OCI-LY1 (cell line): Measurements from ENCODE around the gene PCNX1.

ENCODE experiments used
- H2AFZ ChIP-seq: fragments of 200-600 bp; sonication (generic), shearing (Covaris generic); 2 replicates; pipeline ENCODE4 v1.6.0; 2014; ENCODE audit warnings: antibody characterized with exemption, mild to moderate bottlenecking, low read length
- H3F3A ChIP-seq: fragments of 200-600 bp; sonication (generic), shearing (Covaris generic); 2 replicates; pipeline ENCODE4 v1.6.0; 2014; ENCODE audit warnings: mild to moderate bottlenecking, antibody characterized with exemption, low read length, moderate library complexity; ENCODE audit not compliant: insufficient read depth
- H3K27ac ChIP-seq: fragments of 200-600 bp; sonication (generic); 2 replicates; pipeline ENCODE4 v1.5.1; 2014; ENCODE audit warnings: low read length, mixed run types, mild to moderate bottlenecking, low read depth; ENCODE audit not compliant: poor library complexity, severe bottlenecking
- H3K27me3 ChIP-seq: fragments of 200-600 bp; sonication (generic); 2 replicates; pipeline ENCODE4 v1.6.0; 2014; ENCODE audit warnings: antibody characterized with exemption, mild to moderate bottlenecking, low read length, moderate library complexity; ENCODE audit not compliant: insufficient read depth
- H3K36me3 ChIP-seq: fragments of 200-600 bp; sonication (generic); 2 replicates; pipeline ENCODE4 v1.6.1; 2014; ENCODE audit warnings: mild to moderate bottlenecking, antibody characterized with exemption, low read length, moderate library complexity, mixed read lengths; ENCODE audit not compliant: insufficient read depth
- H3K4me1 ChIP-seq: fragments of 200-600 bp; sonication (generic); 2 replicates; pipeline ENCODE4 v1.5.1; 2014; ENCODE audit warnings: mild to moderate bottlenecking, low read length, moderate library complexity; ENCODE audit not compliant: insufficient read depth, severe bottlenecking
- H3K4me2 ChIP-seq: fragments of 200-600 bp; sonication (generic), shearing (Covaris generic); 2 replicates; pipeline ENCODE4 v1.6.1; 2014; ENCODE audit warnings: low read length
- H3K4me3 ChIP-seq: fragments of 200-600 bp; sonication (generic); 2 replicates; pipeline ENCODE4 v1.5.1; 2014; ENCODE audit warnings: low read length, low read depth, mild to moderate bottlenecking, mixed read lengths; ENCODE audit not compliant: poor library complexity, severe bottlenecking
- H3K79me2 ChIP-seq: fragments of 200-600 bp; shearing (Covaris generic); 2 replicates; pipeline ENCODE4 v1.6.1; 2016; ENCODE audit warnings: mixed run types, low read length, mixed read lengths; ENCODE audit not compliant: insufficient read depth
- H3K9ac ChIP-seq: fragments of 200-600 bp; sonication (generic), shearing (Covaris generic); 2 replicates; pipeline ENCODE4 v1.6.1; 2014; ENCODE audit warnings: mild to moderate bottlenecking, low read length, mixed read lengths
- H3K9me2 ChIP-seq: fragments of 200-600 bp; sonication (generic), shearing (Covaris generic); 2 replicates; pipeline ENCODE4 v1.6.1; 2014; ENCODE audit warnings: low read depth, mild to moderate bottlenecking, low read length, mixed read lengths
- H3K9me3 ChIP-seq: fragments of 200-600 bp; shearing (Covaris generic); 2 replicates; pipeline ENCODE4 v1.6.1; 2014; ENCODE audit warnings: low read length, mixed read lengths
- H4K20me1 ChIP-seq: fragments of 200-600 bp; sonication (generic), shearing (Covaris generic); 2 replicates; pipeline ENCODE4 v1.6.0; 2016; ENCODE audit warnings: mild to moderate bottlenecking, low read length; ENCODE audit not compliant: insufficient read depth
- EZH2 ChIP-seq: fragments of 200-600 bp; sonication (generic), shearing (Covaris generic); IDR thresholded peaks from 2 replicates; pipeline ENCODE4 v1.8.0; 2017; ENCODE audit warnings: borderline replicate concordance, mixed run types, mild to moderate bottlenecking, antibody characterized with exemption, low read length, moderate library complexity, mixed read lengths
- TF ChIP-seq, protein P1 (sequence below): fragments of 200-600 bp; sonication (generic), shearing (Covaris generic); IDR thresholded peaks from 2 replicates; pipeline ENCODE4 v1.5.1; 2017; ENCODE audit warnings: mild to moderate bottlenecking, antibody characterized with exemption, low read length, moderate library complexity, mixed read lengths

PCNX1 gene

DNA sequence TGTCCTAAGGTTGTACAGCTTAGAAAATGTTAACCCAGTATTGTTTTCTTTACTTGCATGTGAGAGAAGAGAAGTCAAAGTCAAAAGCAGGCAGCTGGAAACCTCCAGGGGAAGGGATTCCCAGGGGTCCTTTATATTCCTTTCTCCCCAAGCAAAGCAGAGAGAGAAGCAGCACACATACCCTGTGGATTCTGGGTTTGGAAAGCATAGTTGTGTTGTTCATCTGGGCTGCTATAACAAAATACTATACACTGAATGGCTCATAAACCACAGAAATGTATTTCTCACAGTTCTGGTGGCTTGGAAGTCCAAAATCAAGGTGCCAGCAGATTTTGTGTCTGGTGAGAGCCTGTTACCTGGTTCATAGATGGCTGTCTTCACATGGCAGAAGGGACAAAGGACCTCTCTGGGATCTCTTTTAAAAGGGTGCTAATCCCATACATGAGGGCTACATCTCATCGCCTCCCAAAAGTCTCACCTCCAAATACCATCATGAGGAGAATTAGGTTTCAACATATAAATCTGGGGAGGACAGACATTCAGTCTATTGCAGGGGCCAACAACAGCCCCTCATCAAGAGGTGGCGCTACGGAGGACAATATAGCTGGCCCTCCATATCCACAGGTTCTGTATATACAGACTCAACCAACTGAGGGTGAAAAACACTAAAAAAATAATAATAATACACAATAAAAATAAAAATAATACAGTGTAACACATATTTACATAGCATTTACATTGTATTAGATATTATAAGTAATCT lies 19.3 kb upstream of the PCNX1 start:
- Histone ChIP-seq H3K9me3 (no peaks in the 10 kb centered on the region), H3K9me2 (no peaks in the 10 kb centered on the region), H2AFZ (no peak overlapping the region), H3K4me3 (no peak overlapping the region), H3K27ac (no peak overlapping the region), H3K4me1 (no peaks in the 10 kb centered on the region), H4K20me1 (no peaks in the 10 kb centered on the region), H3K27me3 (peaks cover 8% of the 10 kb centered on the region; the same call in 1 of the 2 replicates), H3K36me3 (no peaks in the 10 kb centered on the region), H3K9ac (no peak overlapping the region), H3K4me2 (no peak overlapping the region), H3F3A (no peaks in the 10 kb centered on the region), H3K79me2 (no peaks in the 10 kb centered on the region)
- TF ChIP-seq EZH2: no peak
- TF ChIP-seq, protein P1, sequence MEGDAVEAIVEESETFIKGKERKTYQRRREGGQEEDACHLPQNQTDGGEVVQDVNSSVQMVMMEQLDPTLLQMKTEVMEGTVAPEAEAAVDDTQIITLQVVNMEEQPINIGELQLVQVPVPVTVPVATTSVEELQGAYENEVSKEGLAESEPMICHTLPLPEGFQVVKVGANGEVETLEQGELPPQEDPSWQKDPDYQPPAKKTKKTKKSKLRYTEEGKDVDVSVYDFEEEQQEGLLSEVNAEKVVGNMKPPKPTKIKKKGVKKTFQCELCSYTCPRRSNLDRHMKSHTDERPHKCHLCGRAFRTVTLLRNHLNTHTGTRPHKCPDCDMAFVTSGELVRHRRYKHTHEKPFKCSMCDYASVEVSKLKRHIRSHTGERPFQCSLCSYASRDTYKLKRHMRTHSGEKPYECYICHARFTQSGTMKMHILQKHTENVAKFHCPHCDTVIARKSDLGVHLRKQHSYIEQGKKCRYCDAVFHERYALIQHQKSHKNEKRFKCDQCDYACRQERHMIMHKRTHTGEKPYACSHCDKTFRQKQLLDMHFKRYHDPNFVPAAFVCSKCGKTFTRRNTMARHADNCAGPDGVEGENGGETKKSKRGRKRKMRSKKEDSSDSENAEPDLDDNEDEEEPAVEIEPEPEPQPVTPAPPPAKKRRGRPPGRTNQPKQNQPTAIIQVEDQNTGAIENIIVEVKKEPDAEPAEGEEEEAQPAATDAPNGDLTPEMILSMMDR: peak; percentile 24; the same call in 1 of the 2 replicates

DNA sequence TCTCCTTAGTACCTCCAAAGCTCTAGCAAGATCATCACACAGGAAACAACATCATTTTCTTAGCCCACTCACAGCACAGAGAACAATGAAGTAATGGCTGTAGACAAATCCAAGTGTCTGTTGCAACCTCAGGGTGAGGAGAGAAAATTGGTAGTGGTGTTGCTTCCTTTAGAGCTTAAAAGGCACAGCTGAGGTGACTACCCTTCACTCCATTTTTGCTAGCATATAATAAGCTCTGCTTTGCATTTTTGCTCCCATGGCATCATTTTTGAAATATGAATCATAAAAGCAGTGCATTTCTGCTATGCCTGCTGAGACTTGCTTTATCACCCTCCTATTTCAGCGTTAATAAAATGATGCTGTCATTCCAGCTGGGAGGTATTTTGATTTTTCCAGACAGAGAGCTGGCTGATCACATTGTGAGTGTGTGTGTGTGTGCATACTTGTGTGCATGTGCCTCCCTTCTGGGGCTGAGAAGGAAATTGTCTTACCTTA lies 18.5 kb upstream of the PCNX1 start:
- H3K4me2 ChIP-seq: no peak overlapping the region
- H3K9me3 ChIP-seq: no peaks in the 10 kb centered on the region
- no peak overlapping the region for H2AFZ ChIP-seq
- no peaks in the 10 kb centered on the region for H4K20me1 ChIP-seq
- no peaks in the 10 kb centered on the region for H3K4me1 ChIP-seq
- no peak overlapping the region for H3K9ac ChIP-seq
- no peaks in the 10 kb centered on the region for H3F3A ChIP-seq
- H3K9me2 ChIP-seq: no peaks in the 10 kb centered on the region
- no peak overlapping the region for H3K4me3 ChIP-seq
- no peaks in the 10 kb centered on the region for H3K79me2 ChIP-seq
- no peaks in the 10 kb centered on the region for H3K36me3 ChIP-seq
- peaks cover 8% of the 10 kb centered on the region; the same call in 1 of the 2 replicates for H3K27me3 ChIP-seq
- no peak for TF ChIP-seq EZH2
- TF ChIP-seq, protein P1: no peak
- no peak overlapping the region for H3K27ac ChIP-seq

DNA sequence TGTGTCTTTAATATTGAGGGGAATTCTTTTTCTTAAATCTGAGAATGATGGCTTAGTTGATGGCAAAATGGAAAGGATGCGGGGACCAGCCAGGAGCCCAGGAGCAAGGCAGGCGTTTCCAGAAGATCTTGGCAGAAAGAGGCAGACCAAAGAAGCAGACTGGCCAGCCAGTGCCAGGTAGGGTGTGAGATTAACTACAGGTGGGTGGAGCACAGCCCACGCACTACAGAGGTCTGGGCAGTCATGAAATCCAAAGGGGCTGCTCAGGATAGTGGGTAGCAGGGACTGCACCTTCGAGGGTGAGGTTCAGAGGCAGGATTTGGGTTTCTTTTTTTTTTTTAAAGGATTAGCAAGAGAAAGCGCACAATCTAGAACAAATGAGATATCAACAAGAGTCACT lies 17.7 kb upstream of the PCNX1 start:
- H3K9ac ChIP-seq: no peak overlapping the region
- no peaks in the 10 kb centered on the region for H4K20me1 ChIP-seq
- H3K27ac ChIP-seq: no peak overlapping the region
- no peaks in the 10 kb centered on the region for H3K9me3 ChIP-seq
- no peak overlapping the region for H2AFZ ChIP-seq
- no peaks in the 10 kb centered on the region for H3K79me2 ChIP-seq
- no peaks in the 10 kb centered on the region for H3K4me1 ChIP-seq
- H3K4me3 ChIP-seq: no peak overlapping the region
- no peaks in the 10 kb centered on the region for H3F3A ChIP-seq
- no peaks in the 10 kb centered on the region for H3K36me3 ChIP-seq
- H3K9me2 ChIP-seq: no peaks in the 10 kb centered on the region
- H3K27me3 ChIP-seq: peaks cover 8% of the 10 kb centered on the region; the same call in 1 of the 2 replicates
- H3K4me2 ChIP-seq: no peak overlapping the region
- TF ChIP-seq, protein P1: no peak
- TF ChIP-seq EZH2: no peak
